ENCODE data around the gene HOATZ.

GRCh38 chr11:111466615-111467014, 48.0 kb upstream of the HOATZ start:
- TF ChIP-seq CTCF (IDR thresholded peaks at IDR 0.05) (no peak), POLR2A (IDR thresholded peaks at IDR 0.05) (no peak)
